Osteoblast (primary cell): Measurements from ENCODE around the gene CD274. TPM values are rescaled to one million over a fixed set of nuclear protein-coding genes. Genes with fewer than 3 reads are reported as not detected.
A peak's percentile ranks its signal among the peaks of the same experiment; 100 is the strongest.

ENCODE experiments used
- DNase-seq: peaks from one replicate; pipeline ENCODE4 v3.0.0; 2011; ENCODE audit warnings: low spot score, mixed read lengths; ENCODE audit not compliant: insufficient read length; ENCODE audit errors: missing footprints
- H2AFZ ChIP-seq: 2 replicates; pipeline ENCODE4 v1.6.0; 2011; ENCODE audit warnings: mild to moderate bottlenecking, low read length
- H3K27ac ChIP-seq: 2 replicates; pipeline ENCODE4 v1.5.1; 2011; ENCODE audit warnings: mild to moderate bottlenecking, low read depth, low read length, moderate library complexity
- H3K27me3 ChIP-seq: 2 replicates; pipeline ENCODE4 v1.6.0; 2012; ENCODE audit warnings: mild to moderate bottlenecking, control low read depth, inconsistent platforms, low read length, moderate library complexity; ENCODE audit not compliant: insufficient read depth
- H3K36me3 ChIP-seq: 2 replicates; pipeline ENCODE4 v1.5.1; 2011; ENCODE audit warnings: mild to moderate bottlenecking, low read length, control low read depth, moderate library complexity; ENCODE audit not compliant: insufficient read depth
- H3K4me1 ChIP-seq: 2 replicates; pipeline ENCODE4 v1.5.1; 2011; ENCODE audit warnings: mild to moderate bottlenecking, low read length, control low read depth, moderate library complexity; ENCODE audit not compliant: insufficient read depth
- H3K4me2 ChIP-seq: 2 replicates; pipeline ENCODE4 v1.6.0; 2011; ENCODE audit warnings: mild to moderate bottlenecking, low read length; ENCODE audit not compliant: insufficient read depth
- H3K4me3 ChIP-seq: fragments of 200-600 bp; sonication (generic); 3 replicates; pipeline ENCODE4 v1.5.1; 2012; ENCODE audit warnings: mild to moderate bottlenecking, low read length, inconsistent platforms; ENCODE audit not compliant: insufficient read depth
- H3K79me2 ChIP-seq: 2 replicates; pipeline ENCODE4 v1.6.0; 2012; ENCODE audit warnings: mild to moderate bottlenecking, low read length, control low read depth, inconsistent platforms; ENCODE audit not compliant: insufficient read depth
- H3K9me3 ChIP-seq: 2 replicates; pipeline ENCODE4 v1.5.1; 2011; ENCODE audit warnings: low read depth, low read length, control low read depth
- H4K20me1 ChIP-seq: 2 replicates; pipeline ENCODE4 v1.6.0; 2012; ENCODE audit warnings: mild to moderate bottlenecking, low read length, control low read depth; ENCODE audit not compliant: insufficient read depth
- CTCF ChIP-seq: IDR thresholded peaks from 2 replicates; pipeline ENCODE4 v1.5.1; 2011; ENCODE audit warnings: mild to moderate bottlenecking, low read depth, low read length, moderate library complexity; ENCODE audit errors: extremely low read depth
- total RNA-seq: library from RNA; depleted of rRNA; stranded (reverse); fragments of >200 nt; gene quantifications from 2 replicates; pipeline ENCODE4 v1.2.3, GENCODE V29; 2012

Gene CD274
- total RNA-seq, 1 donor = 0.72 TPM

- Histone ChIP-seq H3K36me3 (no peaks in the 10 kb centered on the region), H3K4me3 (no peak overlapping the region), H3K4me1 (peaks cover 21% of the 10 kb centered on the region), H3K9me3 (no peaks in the 10 kb centered on the region), H3K27ac (no peak overlapping the region), H2AFZ (no peak overlapping the region), H3K4me2 (no peak overlapping the region), H4K20me1 (no peaks in the 10 kb centered on the region), H3K27me3 (no peaks in the 10 kb centered on the region), H3K79me2 (peaks cover 14% of the 10 kb centered on the region)
- no peak for TF ChIP-seq CTCF
- DNase-seq = no peak
Measured at GRCh38 chr9:5447337-5447736, 3.0 kb upstream of the CD274 start.

- Histone ChIP-seq H3K4me3 (no peak overlapping the region), H2AFZ (no peak overlapping the region), H3K79me2 (peaks cover 19% of the 10 kb centered on the region), H3K27ac (no peak overlapping the region), H3K9me3 (no peaks in the 10 kb centered on the region), H4K20me1 (no peaks in the 10 kb centered on the region), H3K4me1 (peaks cover 25% of the 10 kb centered on the region), H3K27me3 (no peaks in the 10 kb centered on the region), H3K36me3 (no peaks in the 10 kb centered on the region), H3K4me2 (no peak overlapping the region)
- no peak for TF ChIP-seq CTCF
- DNase-seq = no peak
Measured at GRCh38 chr9:5448016-5448415, 2.3 kb upstream of the CD274 start.

GRCh38 chr9:5448461-5449435, 1.6 kb upstream of the CD274 start:
- no peak for TF ChIP-seq CTCF
- Histone ChIP-seq H3K4me3 (no peak overlapping the region), H3K4me2 (no peak overlapping the region), H3K27me3 (no peaks in the 10 kb centered on the region), H3K36me3 (no peaks in the 10 kb centered on the region), H3K79me2 (peaks cover 25% of the 10 kb centered on the region), H4K20me1 (no peaks in the 10 kb centered on the region), H3K4me1 (peaks cover 32% of the 10 kb centered on the region), H3K27ac (no peak overlapping the region), H2AFZ (peak overlapping the region; percentile 79), H3K9me3 (no peaks in the 10 kb centered on the region)
- no peak for DNase-seq
